PFSK-1 (cell line): ENCODE results near the gene HIGD1A.

ENCODE experiments used
- FOXP2 ChIP-seq: optimal IDR thresholded peaks from 2 replicates; pipeline ENCODE3; 2011; ENCODE audit warnings: borderline replicate concordance, control low read depth, inconsistent platforms; ENCODE audit not compliant: insufficient read depth; ENCODE audit errors: extremely low read length, extremely low read depth
- POLR2AphosphoS5 ChIP-seq: IDR thresholded peaks from 2 replicates; pipeline ENCODE4 v1.6.1; 2012; ENCODE audit warnings: low read depth, mild to moderate bottlenecking, control low read depth, low read length, moderate library complexity
- SIN3A ChIP-seq: IDR thresholded peaks from 2 replicates; pipeline ENCODE4 v1.6.1; 2012; ENCODE audit warnings: mild to moderate bottlenecking, low read length, moderate library complexity, borderline replicate concordance; ENCODE audit not compliant: insufficient read depth
- TAF1 ChIP-seq: IDR thresholded peaks from 2 replicates; pipeline ENCODE4 v1.6.1; 2012; ENCODE audit warnings: low read length, control low read depth, borderline replicate concordance; ENCODE audit not compliant: insufficient read depth
- TF ChIP-seq, protein P1 (sequence below), 2 experiments: IDR thresholded peaks; 2 replicates each; pipeline versions ENCODE4 v1.6.1 to v1.8.0; 2011 to 2012; ENCODE audit warnings: low read depth in 2 of 2, low read length in 2 of 2, control low read depth in 1 of 2, inconsistent platforms in 1 of 2, mild to moderate bottlenecking in 1 of 2, moderate library complexity in 1 of 2; ENCODE audit not compliant: insufficient read depth in 1 of 2

The HIGD1A gene

DNA sequence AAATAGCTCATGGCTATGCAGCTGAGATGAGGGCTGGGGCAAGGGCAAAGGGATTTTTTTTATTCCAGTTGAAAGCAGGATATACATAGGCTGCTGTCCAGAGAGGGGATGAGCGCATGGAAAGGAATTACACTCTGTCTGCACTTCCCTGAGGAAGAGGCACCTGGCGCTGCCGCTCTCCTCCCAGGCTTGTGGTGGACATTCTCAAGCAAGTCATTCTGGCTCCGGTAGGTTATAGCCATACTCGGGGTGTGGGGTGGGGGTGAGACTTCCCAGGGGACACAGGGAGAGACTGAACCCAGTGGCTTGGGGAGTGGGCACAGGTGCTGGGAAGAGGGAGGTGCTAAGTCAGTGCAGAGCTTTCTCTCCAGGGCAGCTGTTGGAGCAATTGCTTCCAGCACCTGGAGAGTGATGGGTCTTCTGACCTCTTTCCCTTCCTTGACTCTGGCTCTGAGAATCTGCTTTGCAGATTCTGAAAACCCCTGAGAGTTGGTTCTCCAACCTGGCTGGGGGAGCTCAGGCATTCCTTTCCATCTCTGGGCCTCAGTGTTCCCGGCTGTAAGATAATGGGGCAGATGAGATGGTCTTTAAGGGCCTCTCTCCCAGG lies 47.0 kb upstream of the HIGD1A start:
- no peak for TF ChIP-seq POLR2AphosphoS5
- TF ChIP-seq TAF1: no peak
- TF ChIP-seq FOXP2: no peak
- no peak for TF ChIP-seq SIN3A
- TF ChIP-seq, protein P1, sequence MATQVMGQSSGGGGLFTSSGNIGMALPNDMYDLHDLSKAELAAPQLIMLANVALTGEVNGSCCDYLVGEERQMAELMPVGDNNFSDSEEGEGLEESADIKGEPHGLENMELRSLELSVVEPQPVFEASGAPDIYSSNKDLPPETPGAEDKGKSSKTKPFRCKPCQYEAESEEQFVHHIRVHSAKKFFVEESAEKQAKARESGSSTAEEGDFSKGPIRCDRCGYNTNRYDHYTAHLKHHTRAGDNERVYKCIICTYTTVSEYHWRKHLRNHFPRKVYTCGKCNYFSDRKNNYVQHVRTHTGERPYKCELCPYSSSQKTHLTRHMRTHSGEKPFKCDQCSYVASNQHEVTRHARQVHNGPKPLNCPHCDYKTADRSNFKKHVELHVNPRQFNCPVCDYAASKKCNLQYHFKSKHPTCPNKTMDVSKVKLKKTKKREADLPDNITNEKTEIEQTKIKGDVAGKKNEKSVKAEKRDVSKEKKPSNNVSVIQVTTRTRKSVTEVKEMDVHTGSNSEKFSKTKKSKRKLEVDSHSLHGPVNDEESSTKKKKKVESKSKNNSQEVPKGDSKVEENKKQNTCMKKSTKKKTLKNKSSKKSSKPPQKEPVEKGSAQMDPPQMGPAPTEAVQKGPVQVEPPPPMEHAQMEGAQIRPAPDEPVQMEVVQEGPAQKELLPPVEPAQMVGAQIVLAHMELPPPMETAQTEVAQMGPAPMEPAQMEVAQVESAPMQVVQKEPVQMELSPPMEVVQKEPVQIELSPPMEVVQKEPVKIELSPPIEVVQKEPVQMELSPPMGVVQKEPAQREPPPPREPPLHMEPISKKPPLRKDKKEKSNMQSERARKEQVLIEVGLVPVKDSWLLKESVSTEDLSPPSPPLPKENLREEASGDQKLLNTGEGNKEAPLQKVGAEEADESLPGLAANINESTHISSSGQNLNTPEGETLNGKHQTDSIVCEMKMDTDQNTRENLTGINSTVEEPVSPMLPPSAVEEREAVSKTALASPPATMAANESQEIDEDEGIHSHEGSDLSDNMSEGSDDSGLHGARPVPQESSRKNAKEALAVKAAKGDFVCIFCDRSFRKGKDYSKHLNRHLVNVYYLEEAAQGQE (IDR thresholded peaks at IDR 0.05; ENCODE audit: insufficient read depth in 1 of 2, low read depth in 2 of 2, low read length in 2 of 2): no peak

DNA sequence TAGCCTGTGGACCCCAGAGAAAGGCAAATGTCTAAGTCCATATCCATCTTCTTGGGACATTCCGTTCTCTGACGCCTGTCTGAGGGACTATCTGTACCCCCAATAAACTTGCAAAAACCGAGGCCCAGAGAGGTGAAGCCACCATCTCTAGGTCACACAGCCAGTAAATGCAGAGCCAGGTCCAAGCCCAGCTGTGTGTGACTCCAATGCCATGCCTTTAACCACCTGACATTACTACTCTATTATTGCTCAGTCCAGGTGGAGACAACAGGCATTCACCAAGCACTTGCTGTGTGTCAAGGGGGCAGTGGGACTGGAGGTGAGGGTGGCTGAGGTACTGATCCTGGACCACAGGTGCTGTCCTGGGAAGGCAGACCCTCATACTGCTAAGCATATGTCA lies 46.0 kb upstream of the HIGD1A start:
- TF ChIP-seq TAF1 (no peak), FOXP2 (no peak)
- TF ChIP-seq, protein P1 (IDR thresholded peaks at IDR 0.05; ENCODE audit: insufficient read depth in 1 of 2, low read depth in 2 of 2, low read length in 2 of 2): no peak

DNA sequence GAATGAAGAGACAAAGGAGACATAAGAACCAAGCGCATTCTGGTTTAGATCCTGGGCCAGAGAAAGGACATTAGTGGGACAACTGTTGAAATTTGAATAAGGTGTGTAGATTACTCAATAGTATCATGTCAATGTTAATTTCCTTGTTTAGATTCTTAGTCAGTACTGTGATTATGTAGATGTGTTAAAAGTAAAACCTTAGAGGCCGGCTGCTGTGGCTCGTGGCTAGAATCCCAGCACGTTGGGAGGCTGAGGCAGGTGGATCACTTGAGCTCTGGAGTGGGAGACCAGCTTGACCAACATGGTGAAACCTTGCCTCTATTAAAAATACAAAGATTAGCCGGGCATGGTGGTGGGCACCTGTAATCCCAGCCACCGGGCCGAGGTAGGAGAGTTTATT lies 44.7 kb upstream of the HIGD1A start:
- TF ChIP-seq, protein P1 (IDR thresholded peaks at IDR 0.05; ENCODE audit: insufficient read depth in 1 of 2, low read depth in 2 of 2, low read length in 2 of 2): no peak
- TF ChIP-seq POLR2AphosphoS5 (no peak), FOXP2 (no peak), TAF1 (no peak), SIN3A (no peak)

DNA sequence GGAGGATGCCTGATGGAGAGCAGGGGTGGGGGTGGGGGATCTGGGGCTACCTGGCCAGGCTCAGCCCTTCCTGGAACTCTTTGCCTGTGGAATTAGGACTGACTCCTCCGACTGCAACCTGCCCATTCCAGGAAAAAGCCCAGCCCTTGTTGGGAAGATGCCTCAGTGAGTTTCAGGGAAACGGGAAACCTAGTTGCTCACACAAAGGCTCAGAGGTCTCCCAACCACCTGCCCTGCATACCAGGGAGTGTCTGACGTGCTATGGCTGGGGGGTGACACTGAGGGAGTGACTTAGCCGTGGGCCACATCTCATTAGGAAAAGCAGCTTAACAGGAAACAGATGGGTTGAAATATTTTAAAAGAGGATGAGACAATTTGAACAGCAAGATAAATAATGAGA lies 43.4 kb upstream of the HIGD1A start:
- TF ChIP-seq, protein P1 (IDR thresholded peaks at IDR 0.05; ENCODE audit: insufficient read depth in 1 of 2, low read depth in 2 of 2, low read length in 2 of 2): no peak
- TF ChIP-seq POLR2AphosphoS5: no peak
- no peak for TF ChIP-seq FOXP2
- TF ChIP-seq SIN3A: no peak
- TF ChIP-seq TAF1: no peak
